Mesothelial cell of epicardium (in vitro differentiated cells): Measurements from ENCODE around the gene FAM107B. TPM values are rescaled to one million over a fixed set of nuclear protein-coding genes. Genes with fewer than 3 reads are reported as not detected.

Experiments
- DNase-seq, 2 experiments: peaks; one replicate each; pipeline ENCODE4 v3.0.0; 2021; ENCODE audit warnings: low spot score in 2 of 2; ENCODE audit not compliant: unreplicated experiment in 2 of 2
- H3K27ac Mint-ChIP-seq: 2 replicates; pipeline ENCODE4 v1.8.0; 2021; ENCODE audit warnings: mixed read lengths
- H3K27me3 Mint-ChIP-seq: 2 replicates; pipeline ENCODE4 v1.8.0; 2021; ENCODE audit warnings: low read depth, mixed read lengths
- H3K36me3 Mint-ChIP-seq: 2 replicates; pipeline ENCODE4 v1.8.0; 2021; ENCODE audit warnings: mixed read lengths
- H3K4me1 Mint-ChIP-seq: 2 replicates; pipeline ENCODE4 v1.8.0; 2021; ENCODE audit warnings: mixed read lengths
- H3K4me3 Mint-ChIP-seq: 2 replicates; pipeline ENCODE4 v1.8.0; 2021; ENCODE audit warnings: mild to moderate bottlenecking, moderate library complexity, mixed read lengths
- H3K9me3 Mint-ChIP-seq: 2 replicates; pipeline ENCODE4 v1.8.0; 2021; ENCODE audit warnings: mixed read lengths
- CTCF ChIP-seq: fragments of 200-600 bp; sonication (generic); IDR thresholded peaks from one replicate; pipeline ENCODE4 v1.5.0; 2021; ENCODE audit warnings: antibody characterized with exemption; ENCODE audit not compliant: unreplicated experiment
- total RNA-seq: library from RNA; stranded (reverse); gene quantifications from 3 replicates; pipeline ENCODE4 v1.2.1, GENCODE V29; 2021

The FAM107B gene
- total RNA-seq, 1 donor from 2014 or later = 23.5 TPM

- H3K27me3 Mint-ChIP-seq = peaks cover 19% of the 10 kb centered on the region
- H3K36me3 Mint-ChIP-seq = peaks cover 6% of the 10 kb centered on the region
- H3K4me1 Mint-ChIP-seq = peaks cover 23% of the 10 kb centered on the region
Measured at GRCh38 chr10:14601872-14602725, 172.6 kb downstream of the FAM107B start.

GRCh38 chr10:14601326-14601725, 173.4 kb downstream of the FAM107B start:
- peaks cover 16% of the 10 kb centered on the region for H3K27me3 Mint-ChIP-seq
- H3K9me3 Mint-ChIP-seq = no peaks in the 10 kb centered on the region
- H3K4me3 Mint-ChIP-seq = no peak overlapping the region
- no peak overlapping the region for H3K27ac Mint-ChIP-seq
- H3K4me1 Mint-ChIP-seq = peaks cover 23% of the 10 kb centered on the region
- no peak for DNase-seq
- peaks cover 6% of the 10 kb centered on the region for H3K36me3 Mint-ChIP-seq
- no peak for TF ChIP-seq CTCF

More at GRCh38 chr10:14601872-14602725, 172.6 kb downstream of the FAM107B start:
- H3K9me3 Mint-ChIP-seq = no peaks in the 10 kb centered on the region
- H3K27ac Mint-ChIP-seq = no peak overlapping the region
- no peak overlapping the region for H3K4me3 Mint-ChIP-seq
- DNase-seq = no peak
- no peak for TF ChIP-seq CTCF

DNA sequence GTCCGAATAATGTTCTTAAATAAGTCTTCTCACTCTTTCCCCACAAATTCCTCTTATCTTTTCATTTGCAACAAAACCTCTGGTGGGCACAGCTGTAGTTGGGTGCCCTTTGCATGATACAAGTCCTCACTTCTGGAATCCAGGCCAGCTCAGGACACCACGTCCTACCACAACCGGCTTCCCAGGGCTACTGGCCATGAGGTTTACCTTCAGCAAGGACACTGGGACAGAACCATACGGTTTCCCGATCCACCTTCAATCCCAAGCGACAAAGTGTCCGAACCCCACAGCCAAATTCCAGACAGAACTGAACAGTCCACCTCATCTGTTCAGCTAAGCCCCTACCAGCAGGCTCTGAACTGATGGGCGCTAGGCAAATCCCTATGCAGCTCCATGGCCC, 174.6 kb downstream of the FAM107B start:
- Mint-ChIP-seq H3K4me3 (no peak overlapping the region), H3K36me3 (peaks cover 14% of the 10 kb centered on the region), H3K9me3 (no peaks in the 10 kb centered on the region), H3K4me1 (peaks cover 21% of the 10 kb centered on the region), H3K27me3 (peaks cover 6% of the 10 kb centered on the region), H3K27ac (no peak overlapping the region)
- TF ChIP-seq CTCF = no peak
- no peak for DNase-seq

- no peak overlapping the region for H3K4me3 Mint-ChIP-seq
- H3K9me3 Mint-ChIP-seq = no peaks in the 10 kb centered on the region
- TF ChIP-seq CTCF = no peak
- H3K36me3 Mint-ChIP-seq = peaks cover 16% of the 10 kb centered on the region
- no peak overlapping the region for H3K27ac Mint-ChIP-seq
- no peak for DNase-seq
- H3K27me3 Mint-ChIP-seq = peaks cover 5% of the 10 kb centered on the region
- peaks cover 16% of the 10 kb centered on the region for H3K4me1 Mint-ChIP-seq
Measured at GRCh38 chr10:14598809-14599764, 175.6 kb downstream of the FAM107B start.

DNA sequence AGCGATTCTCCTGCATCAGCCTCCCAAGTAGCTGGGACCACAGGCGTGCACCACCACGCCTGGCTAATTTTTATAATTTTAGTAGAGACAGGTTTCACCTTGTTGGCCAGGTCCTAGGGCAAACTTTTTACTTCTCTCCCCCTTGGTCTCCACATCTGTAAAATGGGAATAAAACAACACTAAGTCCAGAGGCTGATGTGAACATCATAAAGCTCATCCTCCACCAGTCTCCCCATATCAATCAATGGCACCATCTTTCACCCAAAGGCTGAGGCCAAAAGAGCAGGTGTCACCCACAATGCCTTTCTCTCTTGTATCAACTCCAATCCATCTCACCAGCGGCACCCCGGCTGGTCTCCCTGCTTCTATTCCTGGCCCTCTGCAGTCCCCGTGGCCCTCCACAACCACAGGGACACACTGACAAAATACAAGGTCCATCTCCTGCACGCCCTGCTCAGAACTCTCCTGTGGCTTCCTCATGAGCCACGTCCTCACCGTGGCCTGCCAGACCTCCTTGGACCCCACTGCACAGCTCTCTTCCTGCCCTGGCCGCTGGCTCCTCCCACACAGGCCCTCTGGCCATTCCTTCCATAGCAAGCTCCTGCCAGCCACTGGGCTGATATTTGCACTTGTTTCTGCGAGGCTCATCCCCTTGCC, 179.0 kb downstream of the FAM107B start:
- peaks cover 16% of the 10 kb centered on the region for H3K36me3 Mint-ChIP-seq
- no peaks in the 10 kb centered on the region for H3K4me1 Mint-ChIP-seq
- no peak for DNase-seq
- H3K9me3 Mint-ChIP-seq = no peaks in the 10 kb centered on the region
- no peak for TF ChIP-seq CTCF
- no peak overlapping the region for H3K27ac Mint-ChIP-seq
- no peaks in the 10 kb centered on the region for H3K27me3 Mint-ChIP-seq
- H3K4me3 Mint-ChIP-seq = no peak overlapping the region
